HL-60 (cell line): ENCODE measurements around the gene FAH.

Experiments
- CTCF ChIP-seq: IDR thresholded peaks from one replicate; pipeline ENCODE4 v1.5.1; 2011; ENCODE audit warnings: low read length, control low read depth, inconsistent platforms; ENCODE audit not compliant: insufficient read depth
- GABPA ChIP-seq: IDR thresholded peaks from 2 replicates; pipeline ENCODE4 v1.6.1; 2012; ENCODE audit warnings: low read depth
- TF ChIP-seq, protein P1 (sequence below): IDR thresholded peaks from 2 replicates; pipeline ENCODE4 v1.6.1; 2012; ENCODE audit warnings: low read depth; ENCODE audit not compliant: insufficient replicate concordance

DNA sequence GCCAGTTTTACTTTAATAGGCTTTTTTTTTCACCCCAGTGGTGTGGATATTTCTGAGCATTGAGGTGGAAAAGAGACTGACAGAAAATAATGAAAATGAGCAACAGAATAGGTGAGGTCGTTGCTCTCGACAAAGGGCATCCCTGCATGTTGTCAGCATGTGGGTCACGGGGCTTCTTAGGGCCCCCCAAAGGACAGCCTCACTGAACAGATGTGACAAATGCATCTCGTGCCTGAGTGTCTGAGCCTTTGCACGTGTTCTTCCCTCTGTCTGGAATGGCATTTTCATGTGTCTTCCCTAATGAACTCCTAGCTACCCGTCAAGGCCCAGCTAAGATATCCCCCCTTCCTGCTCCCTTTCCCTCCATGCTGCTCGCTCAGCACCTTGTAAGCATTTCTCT lies 31.8 kb downstream of the FAH start:
- TF ChIP-seq, protein P1, sequence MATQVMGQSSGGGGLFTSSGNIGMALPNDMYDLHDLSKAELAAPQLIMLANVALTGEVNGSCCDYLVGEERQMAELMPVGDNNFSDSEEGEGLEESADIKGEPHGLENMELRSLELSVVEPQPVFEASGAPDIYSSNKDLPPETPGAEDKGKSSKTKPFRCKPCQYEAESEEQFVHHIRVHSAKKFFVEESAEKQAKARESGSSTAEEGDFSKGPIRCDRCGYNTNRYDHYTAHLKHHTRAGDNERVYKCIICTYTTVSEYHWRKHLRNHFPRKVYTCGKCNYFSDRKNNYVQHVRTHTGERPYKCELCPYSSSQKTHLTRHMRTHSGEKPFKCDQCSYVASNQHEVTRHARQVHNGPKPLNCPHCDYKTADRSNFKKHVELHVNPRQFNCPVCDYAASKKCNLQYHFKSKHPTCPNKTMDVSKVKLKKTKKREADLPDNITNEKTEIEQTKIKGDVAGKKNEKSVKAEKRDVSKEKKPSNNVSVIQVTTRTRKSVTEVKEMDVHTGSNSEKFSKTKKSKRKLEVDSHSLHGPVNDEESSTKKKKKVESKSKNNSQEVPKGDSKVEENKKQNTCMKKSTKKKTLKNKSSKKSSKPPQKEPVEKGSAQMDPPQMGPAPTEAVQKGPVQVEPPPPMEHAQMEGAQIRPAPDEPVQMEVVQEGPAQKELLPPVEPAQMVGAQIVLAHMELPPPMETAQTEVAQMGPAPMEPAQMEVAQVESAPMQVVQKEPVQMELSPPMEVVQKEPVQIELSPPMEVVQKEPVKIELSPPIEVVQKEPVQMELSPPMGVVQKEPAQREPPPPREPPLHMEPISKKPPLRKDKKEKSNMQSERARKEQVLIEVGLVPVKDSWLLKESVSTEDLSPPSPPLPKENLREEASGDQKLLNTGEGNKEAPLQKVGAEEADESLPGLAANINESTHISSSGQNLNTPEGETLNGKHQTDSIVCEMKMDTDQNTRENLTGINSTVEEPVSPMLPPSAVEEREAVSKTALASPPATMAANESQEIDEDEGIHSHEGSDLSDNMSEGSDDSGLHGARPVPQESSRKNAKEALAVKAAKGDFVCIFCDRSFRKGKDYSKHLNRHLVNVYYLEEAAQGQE = no peak
- TF ChIP-seq CTCF (no peak), GABPA (no peak)
